Activated B cell treated with CpG ODN at 0.5 μM for 24 hours (primary cell): ENCODE data around the gene HSD17B10. TPM values are rescaled to one million over a fixed set of nuclear protein-coding genes. Genes with fewer than 3 reads are reported as not detected.

Experiments
- ATAC-seq: fragments of 200-7000 bp; cut with Tn5 transposase; one replicate; pipeline ENCODE4 v1.10.0; 2021; ENCODE audit warnings: low read depth, mild to moderate bottlenecking, moderate library complexity
- CTCF ChIA-PET: fragments of 350-600 bp; sonication (Branson Sonifier 250); formaldehyde crosslinking; loops from one replicate; lab custom pipeline; 2021; ENCODE audit warnings: antibody characterized with exemption; lab: Charles Lee
- POLR2A ChIA-PET: fragments of 350-600 bp; sonication (Branson Sonifier 250); formaldehyde crosslinking; loops from one replicate; lab custom pipeline; 2021; ENCODE audit warnings: antibody characterized with exemption; lab: Charles Lee
- DNase-seq: peaks from one replicate; pipeline ENCODE4 v3.0.0; 2022
- H3K27ac Mint-ChIP-seq: one replicate; pipeline ENCODE4 v1.8.0; 2020; ENCODE audit warnings: mixed read lengths
- H3K27me3 Mint-ChIP-seq: one replicate; pipeline ENCODE4 v1.8.0; 2021; ENCODE audit warnings: mixed read lengths
- H3K36me3 Mint-ChIP-seq: one replicate; pipeline ENCODE4 v1.8.0; 2021; ENCODE audit warnings: low read depth, mixed read lengths
- H3K4me1 Mint-ChIP-seq: one replicate; pipeline ENCODE4 v1.8.0; 2021; ENCODE audit warnings: mixed read lengths
- H3K4me3 Mint-ChIP-seq: one replicate; pipeline ENCODE4 v1.8.0; 2020; ENCODE audit warnings: mild to moderate bottlenecking, mixed read lengths
- H3K9me3 Mint-ChIP-seq: one replicate; pipeline ENCODE4 v1.8.0; 2020; ENCODE audit warnings: mixed read lengths
- intact Hi-C: fragments of 100-400 bp; cut with micrococcal nuclease; formaldehyde crosslinking; loops from one replicate; pipeline ENCODE4 v1.15.1; 2024
- total RNA-seq: library from RNA; stranded (reverse); gene quantifications from 2 replicates; pipeline ENCODE4 v1.2.3, GENCODE V29; 2022
- TF ChIP-seq, protein P1 (sequence below): fragments of 200-600 bp; IDR thresholded peaks from one replicate; pipeline ENCODE4 v1.8.0; 2022; ENCODE audit warnings: antibody characterized with exemption, mild to moderate bottlenecking

The HSD17B10 gene
- total RNA-seq, 1 donor from 2014 or later = 108 TPM

DNA sequence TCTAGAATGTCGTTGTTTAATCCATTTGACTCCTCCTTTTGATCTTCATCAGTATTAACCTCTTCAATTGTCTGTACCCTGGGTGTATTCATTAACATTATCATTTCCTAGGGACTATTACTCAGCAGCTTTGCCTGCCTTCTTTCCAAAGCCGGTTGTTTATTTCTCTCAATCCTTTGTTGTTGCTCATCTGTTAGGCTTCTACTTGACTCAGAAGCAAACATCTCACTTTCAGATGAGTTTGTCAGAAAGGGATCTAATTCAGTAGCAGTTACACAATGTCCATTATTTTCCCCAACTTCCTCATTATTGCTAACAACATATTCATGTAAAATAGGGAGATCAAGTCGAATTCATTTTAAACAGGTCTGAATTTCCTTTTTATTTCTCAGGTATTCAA is 22.1 kb upstream of the HSD17B10 start:
- no peak for ATAC-seq
- intact Hi-C loops = no loop called here

DNA sequence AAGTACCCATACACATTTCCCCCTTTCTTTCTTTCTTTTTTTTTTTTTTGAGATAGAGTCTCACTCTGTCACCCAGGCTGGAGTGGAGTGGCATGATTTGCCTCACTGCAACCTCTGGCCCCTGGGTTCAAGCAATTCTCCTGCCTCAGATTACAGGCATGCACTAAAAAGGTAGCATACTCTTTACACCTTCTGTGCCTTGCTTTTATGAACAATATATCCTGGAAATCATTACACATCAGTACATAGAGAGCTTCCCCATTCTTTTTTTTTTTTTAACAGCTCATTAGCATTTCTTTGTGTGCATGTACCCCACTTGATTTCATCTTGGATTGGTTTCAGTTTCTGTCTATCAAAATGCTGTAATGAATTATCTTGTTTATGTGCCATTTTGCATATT is 18.6 kb upstream of the HSD17B10 start:
- peaks cover 7% of the 10 kb centered on the region for H3K27me3 Mint-ChIP-seq

More for the DNA sequence above, 22.1 kb upstream of the HSD17B10 start:
- CTCF ChIA-PET = no interaction called here
- Mint-ChIP-seq H3K4me3 (no peak overlapping the region), H3K4me1 (no peaks in the 10 kb centered on the region), H3K9me3 (no peaks in the 10 kb centered on the region), H3K27ac (no peak overlapping the region), H3K36me3 (no peaks in the 10 kb centered on the region), H3K27me3 (peaks cover 7% of the 10 kb centered on the region)
- TF ChIP-seq, protein P1, sequence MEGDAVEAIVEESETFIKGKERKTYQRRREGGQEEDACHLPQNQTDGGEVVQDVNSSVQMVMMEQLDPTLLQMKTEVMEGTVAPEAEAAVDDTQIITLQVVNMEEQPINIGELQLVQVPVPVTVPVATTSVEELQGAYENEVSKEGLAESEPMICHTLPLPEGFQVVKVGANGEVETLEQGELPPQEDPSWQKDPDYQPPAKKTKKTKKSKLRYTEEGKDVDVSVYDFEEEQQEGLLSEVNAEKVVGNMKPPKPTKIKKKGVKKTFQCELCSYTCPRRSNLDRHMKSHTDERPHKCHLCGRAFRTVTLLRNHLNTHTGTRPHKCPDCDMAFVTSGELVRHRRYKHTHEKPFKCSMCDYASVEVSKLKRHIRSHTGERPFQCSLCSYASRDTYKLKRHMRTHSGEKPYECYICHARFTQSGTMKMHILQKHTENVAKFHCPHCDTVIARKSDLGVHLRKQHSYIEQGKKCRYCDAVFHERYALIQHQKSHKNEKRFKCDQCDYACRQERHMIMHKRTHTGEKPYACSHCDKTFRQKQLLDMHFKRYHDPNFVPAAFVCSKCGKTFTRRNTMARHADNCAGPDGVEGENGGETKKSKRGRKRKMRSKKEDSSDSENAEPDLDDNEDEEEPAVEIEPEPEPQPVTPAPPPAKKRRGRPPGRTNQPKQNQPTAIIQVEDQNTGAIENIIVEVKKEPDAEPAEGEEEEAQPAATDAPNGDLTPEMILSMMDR = no peak
- POLR2A ChIA-PET = no interaction called here
- DNase-seq = no peak

DNA sequence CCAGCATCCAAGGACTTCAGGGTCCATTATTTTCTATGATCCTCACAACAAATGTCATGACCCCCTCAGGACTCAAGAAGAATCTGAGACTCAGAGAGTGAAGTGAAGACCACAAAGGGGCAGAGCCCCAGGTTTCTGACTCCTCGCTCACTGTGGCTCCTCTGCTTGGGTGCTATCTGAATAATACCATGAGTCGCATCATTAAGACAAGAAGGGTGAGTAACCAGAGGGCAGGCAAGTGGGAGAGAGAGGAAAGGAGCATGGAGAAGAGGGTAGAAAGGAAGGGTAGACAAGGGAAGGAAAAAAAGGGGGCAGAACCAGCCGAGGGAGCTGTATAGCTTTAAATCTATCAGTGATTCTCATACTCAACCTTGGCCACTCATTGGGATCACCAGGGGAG is 15.5 kb upstream of the HSD17B10 start:
- ATAC-seq (no peak), DNase-seq (no peak)
- no peak overlapping the region for H3K4me3 Mint-ChIP-seq
- TF ChIP-seq, protein P1 = no peak
- no peaks in the 10 kb centered on the region for H3K4me1 Mint-ChIP-seq
- CTCF ChIA-PET = no interaction called here
- no peak overlapping the region for H3K27ac Mint-ChIP-seq
- H3K9me3 Mint-ChIP-seq = no peaks in the 10 kb centered on the region
- POLR2A ChIA-PET = no interaction called here
- intact Hi-C loops = no loop called here
- H3K27me3 Mint-ChIP-seq = no peaks in the 10 kb centered on the region
- H3K36me3 Mint-ChIP-seq = no peaks in the 10 kb centered on the region

More for the DNA sequence above, 18.6 kb upstream of the HSD17B10 start:
- DNase-seq = no peak
- TF ChIP-seq, protein P1 = no peak
- ChIA-PET CTCF (no interaction called here), POLR2A (no interaction called here)
- no peaks in the 10 kb centered on the region for H3K9me3 Mint-ChIP-seq
- no peaks in the 10 kb centered on the region for H3K36me3 Mint-ChIP-seq
- H3K4me3 Mint-ChIP-seq = no peak overlapping the region
- no peak for ATAC-seq
- H3K4me1 Mint-ChIP-seq = no peaks in the 10 kb centered on the region
- H3K27ac Mint-ChIP-seq = no peak overlapping the region
- intact Hi-C loops = no loop called here

DNA sequence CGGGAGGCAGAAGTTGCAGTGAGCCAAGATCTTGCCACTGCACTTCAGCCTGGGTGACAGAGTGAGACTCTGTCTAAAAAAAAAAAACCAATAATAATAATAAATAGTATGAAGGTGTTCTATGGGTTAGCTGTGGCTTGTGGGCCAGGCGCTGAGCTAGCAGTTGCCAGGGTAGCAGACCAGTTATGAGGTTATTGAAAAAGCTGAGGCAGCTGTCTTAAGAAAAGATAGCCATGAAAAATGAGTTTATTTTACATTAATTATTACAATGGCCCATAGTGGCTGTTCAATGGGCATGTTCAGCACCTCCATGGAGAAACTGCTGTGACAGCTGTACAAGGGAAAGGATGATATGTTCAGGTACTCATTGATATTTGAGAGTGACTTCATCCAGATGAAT is 13.3 kb upstream of the HSD17B10 start:
- intact Hi-C loops = no loop called here

DNA sequence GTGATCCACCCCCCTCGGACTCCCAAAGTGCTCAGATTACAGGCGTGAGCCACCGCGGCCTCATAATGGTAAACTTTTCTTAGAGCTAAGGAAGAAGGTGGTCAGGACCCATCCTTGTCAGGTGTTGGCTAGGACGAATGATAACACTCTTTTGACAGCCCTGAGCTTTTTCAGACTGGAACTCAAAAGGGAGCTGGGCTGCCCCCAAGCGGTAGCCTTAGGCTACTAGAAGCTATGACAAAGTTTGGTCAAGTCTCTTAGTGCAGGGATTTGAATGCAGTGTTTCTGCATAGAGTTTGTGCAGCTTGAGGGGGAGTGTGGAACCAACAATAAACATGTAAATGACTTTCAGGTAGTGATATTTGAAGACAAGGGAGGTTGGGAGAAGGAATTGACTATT is 11.8 kb upstream of the HSD17B10 start:
- Mint-ChIP-seq H3K4me1 (peaks cover 4% of the 10 kb centered on the region), H3K4me3 (no peak overlapping the region), H3K9me3 (no peaks in the 10 kb centered on the region), H3K27me3 (no peaks in the 10 kb centered on the region), H3K27ac (no peak overlapping the region), H3K36me3 (no peaks in the 10 kb centered on the region)
- no peak for ATAC-seq
- DNase-seq = no peak
- POLR2A ChIA-PET = interaction anchor here (0.6 kb wide), 1 partner anchor 1362 kb away, joined by 4 read pairs; no protein-coding TSS in a partner anchor
- TF ChIP-seq, protein P1 = no peak
- intact Hi-C loops = loop anchor here (1.0 kb wide), 1 partner anchor 129 kb away; no protein-coding TSS in a partner anchor
- CTCF ChIA-PET = interaction anchor here (0.6 to 2.2 kb wide), 6 partner anchors 9 to 300 kb away, joined by 3 to 27 read pairs (median 6); partner anchors contain the start of genes RIBC1 and SMC1A

More for the DNA sequence above, 13.3 kb upstream of the HSD17B10 start:
- Mint-ChIP-seq H3K4me1 (no peaks in the 10 kb centered on the region), H3K4me3 (no peak overlapping the region), H3K9me3 (no peaks in the 10 kb centered on the region), H3K27me3 (no peaks in the 10 kb centered on the region), H3K36me3 (no peaks in the 10 kb centered on the region), H3K27ac (no peak overlapping the region)
- no peak for ATAC-seq
- no peak for DNase-seq
- ChIA-PET POLR2A (no interaction called here), CTCF (interaction anchor here (1.0 kb wide), 1 partner anchor 130 kb away, joined by 3 read pairs; no protein-coding TSS in a partner anchor)
- TF ChIP-seq, protein P1 = no peak
